IPS DF 6.9 (cell line): ENCODE results near the gene SIRT7.

Source experiments
- DNase-seq: peaks from one replicate; pipeline ENCODE4 v3.0.0-alpha.2; 2013; ENCODE audit warnings: low read depth, low spot score
- H3K27ac ChIP-seq: one replicate; pipeline ENCODE4 v1.5.1; 2013; ENCODE audit warnings: low read length, control low read depth
- H3K27me3 ChIP-seq: 2 replicates; pipeline ENCODE4 v1.6.1; 2013; ENCODE audit warnings: mild to moderate bottlenecking, low read length; ENCODE audit not compliant: control insufficient read depth, insufficient read depth
- H3K36me3 ChIP-seq: 2 replicates; pipeline ENCODE4 v1.6.1; 2013; ENCODE audit warnings: low read length; ENCODE audit not compliant: control insufficient read depth, insufficient read depth
- H3K4me1 ChIP-seq: 2 replicates; pipeline ENCODE4 v1.6.1; 2013; ENCODE audit warnings: low read length; ENCODE audit not compliant: control insufficient read depth, insufficient read depth
- H3K4me3 ChIP-seq: 2 replicates; pipeline ENCODE4 v1.5.1; 2013; ENCODE audit warnings: mild to moderate bottlenecking, low read length
- H3K9me3 ChIP-seq: 2 replicates; pipeline ENCODE4 v1.6.1; 2013; ENCODE audit warnings: low read length, inconsistent platforms; ENCODE audit not compliant: control insufficient read depth, insufficient read depth
- WGBS: extraction: QIAGEN DNeasy Blood & Tissue Kit; methylation state at CpG from one replicate; pipeline ENCODE4 v1.1.7; 2013; ENCODE audit warnings: mixed read lengths, missing lambda C conversion rate; ENCODE audit not compliant: insufficient read length, insufficient coverage; 5-methylcytosine and 5-hydroxymethylcytosine counted together

SIRT7 gene

GRCh38 chr17:81939881-81940385 lies 22.0 kb upstream of the SIRT7 start:
- Histone ChIP-seq H3K9me3 (no peaks in the 10 kb centered on the region), H3K4me3 (no peak overlapping the region), H3K4me1 (peaks cover 15% of the 10 kb centered on the region), H3K27me3 (no peaks in the 10 kb centered on the region), H3K36me3 (peaks cover 5% of the 10 kb centered on the region), H3K27ac (no peak overlapping the region)
- no CpG with 5 or more reads among the region's 21 CpGs for WGBS
- no peak for DNase-seq

DNA sequence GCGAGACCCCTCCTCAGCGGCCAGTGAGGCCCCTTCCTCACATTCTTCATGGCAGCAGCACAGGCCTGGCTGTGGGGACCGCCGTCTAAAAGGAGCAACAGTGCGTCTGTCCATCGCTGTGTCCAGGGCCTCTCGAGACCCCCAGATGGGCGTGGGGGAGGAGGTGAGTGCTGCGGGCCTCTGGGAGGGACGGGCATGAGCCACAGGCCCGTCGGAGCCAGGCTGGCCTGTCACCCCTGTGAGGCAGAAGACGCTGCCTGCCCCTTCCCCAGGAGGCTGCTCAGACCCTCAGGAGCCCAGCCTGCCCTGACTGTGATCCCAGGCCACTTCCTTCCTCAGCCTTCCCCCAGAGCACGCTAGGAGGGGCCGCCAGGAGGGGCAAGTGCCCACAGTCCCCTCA lies 21.2 kb upstream of the SIRT7 start:
- no peak for DNase-seq
- no peak overlapping the region for H3K4me3 ChIP-seq

DNA sequence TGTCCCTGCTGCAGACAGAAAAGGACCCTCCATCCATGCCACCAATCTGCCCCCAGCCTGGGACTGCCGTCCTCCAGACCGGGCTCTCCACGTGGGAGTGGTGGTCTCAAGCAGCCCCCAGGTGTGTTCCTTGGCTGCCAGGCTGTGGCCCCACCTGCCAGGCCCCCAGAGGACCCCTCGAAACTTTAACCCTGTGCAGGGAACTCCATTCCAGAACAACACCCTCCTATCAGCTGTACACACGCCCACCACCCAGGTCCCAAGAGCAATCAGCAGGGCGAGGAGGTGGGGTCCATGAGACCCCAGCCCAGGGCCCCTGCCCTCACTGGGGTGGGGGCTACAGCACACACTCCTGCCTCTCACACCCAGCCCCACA lies 17.7 kb upstream of the SIRT7 start:
- H3K9me3 ChIP-seq: no peaks in the 10 kb centered on the region
- peaks cover 10% of the 10 kb centered on the region for H3K36me3 ChIP-seq
- H3K4me3 ChIP-seq: no peak overlapping the region
- DNase-seq: no peak
- peaks cover 4% of the 10 kb centered on the region for H3K4me1 ChIP-seq
- H3K27me3 ChIP-seq: no peaks in the 10 kb centered on the region
- no CpG with 5 or more reads among the region's 6 CpGs for WGBS
- H3K27ac ChIP-seq: no peak overlapping the region

More for the DNA sequence above, 21.2 kb upstream of the SIRT7 start:
- Histone ChIP-seq H3K27me3 (no peaks in the 10 kb centered on the region), H3K9me3 (no peaks in the 10 kb centered on the region), H3K4me1 (peaks cover 15% of the 10 kb centered on the region), H3K27ac (no peak overlapping the region), H3K36me3 (peaks cover 10% of the 10 kb centered on the region)
- WGBS: no CpG with 5 or more reads among the region's 15 CpGs

DNA sequence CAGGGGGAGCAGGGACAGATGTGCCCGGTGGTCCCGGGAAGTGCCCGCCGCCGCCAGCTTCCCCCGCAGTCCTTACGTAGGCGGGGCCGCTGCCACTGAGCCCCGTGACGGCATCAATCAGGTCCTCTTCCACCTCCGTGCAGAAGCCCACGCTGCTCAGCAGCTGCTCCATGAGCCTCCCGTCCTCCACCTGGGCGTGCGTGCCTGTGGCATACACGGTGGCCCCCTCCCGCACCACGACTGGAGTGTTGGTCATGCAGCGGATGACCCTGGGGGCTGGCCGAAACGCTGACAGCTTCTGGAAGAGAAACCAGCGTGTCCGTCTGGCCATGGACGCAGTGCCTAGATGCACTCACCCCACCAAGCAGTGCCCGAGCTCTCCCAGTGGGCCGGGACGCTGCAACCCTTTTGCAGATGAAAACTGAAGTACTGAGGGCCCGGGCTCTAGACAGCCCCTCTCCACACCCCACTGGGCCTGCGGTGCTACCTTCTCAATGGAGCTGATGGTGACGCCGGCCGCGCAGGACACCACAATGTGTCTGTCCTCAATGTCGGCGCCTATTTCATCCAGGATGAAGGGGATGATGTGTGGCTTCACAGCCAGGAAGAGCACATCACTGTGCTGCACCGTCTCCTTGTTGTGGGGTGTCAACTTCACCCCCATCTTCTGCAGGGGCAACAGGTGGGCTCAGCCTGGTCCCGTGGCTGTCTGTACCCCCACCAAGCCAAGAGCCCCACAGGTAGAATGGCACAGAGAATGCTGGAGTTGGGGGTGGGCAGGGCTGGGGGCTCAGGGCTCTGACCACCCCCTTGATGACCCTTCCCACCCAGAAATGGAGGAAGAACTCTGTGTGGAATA lies 17.1 kb upstream of the SIRT7 start:
- Histone ChIP-seq H3K4me1 (peaks cover 4% of the 10 kb centered on the region), H3K4me3 (no peak overlapping the region), H3K27ac (no peak overlapping the region), H3K27me3 (no peaks in the 10 kb centered on the region), H3K9me3 (no peaks in the 10 kb centered on the region), H3K36me3 (peaks cover 10% of the 10 kb centered on the region)
- DNase-seq: no peak
- WGBS: no CpG with 5 or more reads among the region's 38 CpGs

DNA sequence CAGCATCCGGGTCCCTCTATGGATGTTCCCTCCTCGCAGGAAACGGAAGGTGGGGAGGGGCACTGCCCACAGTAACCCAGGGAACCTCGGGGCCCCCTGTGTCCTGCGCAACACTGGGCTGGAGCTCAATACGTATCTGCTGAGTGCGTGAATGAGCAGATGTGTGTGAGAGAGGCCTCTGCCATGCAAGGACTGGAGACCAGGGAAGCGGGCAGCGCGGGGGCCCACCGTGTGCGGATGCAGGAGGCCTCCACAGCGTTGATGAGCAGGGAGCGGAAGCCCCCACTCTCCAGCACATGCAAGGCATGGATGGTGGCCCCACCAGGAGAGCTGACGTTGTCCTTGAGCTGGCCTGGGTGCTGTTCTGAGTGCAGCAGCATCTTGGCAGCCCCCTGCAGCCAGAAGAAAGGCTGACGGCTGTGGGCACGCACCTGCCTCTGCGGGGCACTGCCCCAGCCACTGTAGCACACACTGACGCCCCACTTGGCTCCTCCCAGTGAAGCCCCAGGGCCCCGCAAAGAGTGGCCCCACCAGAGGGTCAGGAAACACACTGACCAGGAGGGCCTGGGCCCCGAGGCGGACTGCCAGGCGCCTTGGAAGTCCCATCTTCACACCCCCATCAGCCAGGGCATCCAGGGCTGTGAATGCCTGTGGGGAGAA lies 16.3 kb upstream of the SIRT7 start:
- no CpG with 5 or more reads among the region's 23 CpGs for WGBS
- Histone ChIP-seq H3K4me3 (no peak overlapping the region), H3K27me3 (no peaks in the 10 kb centered on the region), H3K9me3 (no peaks in the 10 kb centered on the region), H3K4me1 (peaks cover 4% of the 10 kb centered on the region), H3K27ac (no peak overlapping the region), H3K36me3 (peaks cover 10% of the 10 kb centered on the region)
- no peak for DNase-seq

- no peaks in the 10 kb centered on the region for H3K9me3 ChIP-seq
- no peak for DNase-seq
- no peak overlapping the region for H3K4me3 ChIP-seq
- H3K27me3 ChIP-seq: 0 out of 2 replicates have a peak, but pooled peaks cover 1% of the 10 kb centered on the region
- no peak overlapping the region for H3K27ac ChIP-seq
- H3K36me3 ChIP-seq: peaks cover 10% of the 10 kb centered on the region
- H3K4me1 ChIP-seq: peaks cover 4% of the 10 kb centered on the region
- WGBS: no CpG with 5 or more reads among the region's 14 CpGs
Measured at GRCh38 chr17:81933178-81933699, 15.3 kb upstream of the SIRT7 start.

DNA sequence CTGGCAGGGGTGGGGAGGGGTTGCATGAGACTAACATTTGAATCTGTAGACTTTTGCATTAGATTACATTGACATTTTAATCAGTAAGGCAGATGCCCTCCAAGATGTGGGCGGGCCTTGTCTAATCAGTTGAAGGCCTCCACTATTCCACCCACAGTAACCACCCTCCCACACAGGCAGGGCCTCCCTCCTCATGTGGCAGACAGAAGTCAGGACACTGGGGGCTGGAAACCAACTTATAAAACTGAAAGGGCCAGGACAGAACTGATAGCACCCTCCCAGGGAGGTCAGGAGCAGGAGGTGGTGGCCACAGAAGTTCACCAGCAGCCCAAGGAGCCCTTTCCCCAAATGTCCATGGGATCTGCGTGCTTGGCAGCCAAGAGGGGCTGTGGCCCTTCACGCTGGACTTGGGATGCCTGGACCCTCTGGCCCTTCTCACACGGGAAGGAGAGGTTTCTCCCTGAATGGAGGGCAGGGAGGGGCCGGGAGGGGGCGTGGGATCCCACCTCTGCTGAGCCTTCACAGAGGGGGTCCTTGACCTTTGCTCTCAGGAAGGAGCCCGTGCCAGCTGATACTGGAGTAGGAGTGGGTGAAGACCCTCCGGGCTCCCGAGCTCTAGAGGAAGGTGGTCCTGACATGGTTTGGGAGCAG lies 14.5 kb upstream of the SIRT7 start:
- DNase-seq: no peak
- Histone ChIP-seq H3K4me3 (no peak overlapping the region), H3K36me3 (peaks cover 10% of the 10 kb centered on the region), H3K9me3 (no peaks in the 10 kb centered on the region), H3K4me1 (peaks cover 4% of the 10 kb centered on the region), H3K27me3 (0 out of 2 replicates have a peak, but pooled peaks cover 1% of the 10 kb centered on the region), H3K27ac (no peak overlapping the region)
- no CpG with 5 or more reads among the region's 9 CpGs for WGBS

GRCh38 chr17:81931557-81932332 lies 13.8 kb upstream of the SIRT7 start:
- H3K27ac ChIP-seq: no peak overlapping the region
- H3K4me1 ChIP-seq: peaks cover 4% of the 10 kb centered on the region; the same call in 1 of the 2 replicates
- WGBS: no CpG with 5 or more reads among the region's 15 CpGs
- no peak overlapping the region for H3K4me3 ChIP-seq
- no peak for DNase-seq
- H3K27me3 ChIP-seq: 0 out of 2 replicates have a peak, but pooled peaks cover 1% of the 10 kb centered on the region
- H3K9me3 ChIP-seq: no peaks in the 10 kb centered on the region
- H3K36me3 ChIP-seq: peaks cover 10% of the 10 kb centered on the region

DNA sequence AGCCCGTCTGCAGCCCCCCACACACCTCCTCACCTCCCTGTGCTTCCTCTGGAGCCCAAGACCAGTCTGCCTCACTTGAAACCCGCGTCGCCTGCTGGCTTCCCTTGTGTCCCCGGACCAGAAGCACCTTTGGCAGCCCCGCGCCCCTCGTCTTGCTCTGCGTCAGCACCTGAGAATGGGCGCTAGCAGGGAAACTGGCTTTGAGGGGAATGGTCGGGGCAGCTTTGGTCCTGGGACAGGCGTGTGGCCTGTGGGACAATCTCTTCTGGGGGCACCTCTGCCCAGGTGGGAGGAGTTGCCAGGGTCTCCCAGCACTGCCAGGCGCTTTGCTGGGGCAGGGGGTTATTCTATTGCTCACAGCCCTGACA lies 13.2 kb upstream of the SIRT7 start:
- DNase-seq: no peak
- Histone ChIP-seq H3K27ac (no peak overlapping the region), H3K4me3 (no peak overlapping the region), H3K4me1 (peaks cover 3% of the 10 kb centered on the region), H3K36me3 (peaks cover 10% of the 10 kb centered on the region), H3K27me3 (0 out of 2 replicates have a peak, but pooled peaks cover 1% of the 10 kb centered on the region), H3K9me3 (no peaks in the 10 kb centered on the region)
- WGBS: no CpG with 5 or more reads among the region's 13 CpGs
